HepG2 (cell line): ENCODE measurements around the gene PTK7. TPM values are rescaled to one million over a fixed set of nuclear protein-coding genes. Genes with fewer than 3 reads are reported as not detected.

ENCODE experiments used
- EEA1 ChIP-seq: sonication (generic); formaldehyde crosslinking; IDR thresholded peaks from 2 replicates; pipeline ENCODE4 v1.5.1; 2020; ENCODE audit warnings: mild to moderate bottlenecking, missing genetic modification reagents, borderline replicate concordance
- ETV6 ChIP-seq: sonication (generic); formaldehyde crosslinking; conservative IDR thresholded peaks from 2 replicates; pipeline ENCODE4 v1.4.0; 2020; ENCODE audit warnings: missing genetic modification reagents
- REPIN1 ChIP-seq: sonication (generic); formaldehyde crosslinking; IDR thresholded peaks from 2 replicates; pipeline ENCODE4 v1.8.0; 2022; ENCODE audit warnings: missing genetic modification reagents, low read depth, mild to moderate bottlenecking, borderline replicate concordance
- RFX3 ChIP-seq: IDR thresholded peaks from 2 replicates; pipeline ENCODE4 v1.6.1; 2016; ENCODE audit warnings: missing biosample characterization, missing genetic modification reagents
- YEATS4 ChIP-seq: sonication (generic); formaldehyde crosslinking; IDR thresholded peaks from 2 replicates; pipeline ENCODE4 v1.4.0; 2020; ENCODE audit warnings: missing genetic modification reagents, borderline replicate concordance
- ZNF180 ChIP-seq: sonication (generic); formaldehyde crosslinking; IDR thresholded peaks from 2 replicates; pipeline ENCODE4 v1.4.0; 2020; ENCODE audit warnings: low read depth, missing genetic modification reagents, borderline replicate concordance
- polyA plus RNA-seq, 8 experiments: library from polyadenylated mRNA; depleted of rRNA in 3 of 8; stranded (reverse) in 7 of 8; unstranded in 1 of 8; fragments of >200 nt; fragmentation: Illumina TruSeq in 4 of 8; extraction: Trizol in 4 of 8; gene quantifications; 2 replicates each; pipeline versions ENCODE4 v1.2.1 to v1.2.3, GENCODE V29; 2011 to 2016; ENCODE audit warnings: low read depth in 4 of 8, missing spikeins in 1 of 8, mixed read lengths in 1 of 8; ENCODE audit not compliant: insufficient read depth in 1 of 8
- total RNA-seq, 5 experiments: library from RNA; depleted of rRNA; stranded (reverse); fragments of >200 nt; fragmentation: Illumina TruSeq; extraction: Trizol; gene quantifications; 2 replicates each; pipeline ENCODE4 v1.2.3, GENCODE V29; 2016; ENCODE audit warnings: low read depth in 1 of 5
- TF ChIP-seq, protein P1 (sequence below): fragments of 450-650 bp; IDR thresholded peaks from 2 replicates; pipeline ENCODE4 v1.6.1; 2016
- TF ChIP-seq, protein P2 (sequence below), 2 experiments: fragments of 450-650 bp in 1 of 2; sonication (generic) in 1 of 2; formaldehyde crosslinking; IDR thresholded peaks; 2 replicates each; pipeline versions ENCODE4 v1.5.0 to v1.8.0; 2020 to 2022; ENCODE audit warnings: mild to moderate bottlenecking in 1 of 2, missing genetic modification reagents in 1 of 2
- TF ChIP-seq, protein P3 (sequence below): sonication (generic); formaldehyde crosslinking; IDR thresholded peaks from 2 replicates; pipeline ENCODE4 v1.9.0; 2021; ENCODE audit warnings: mild to moderate bottlenecking, missing genetic modification reagents
- TF ChIP-seq, protein P4 (sequence below): sonication (generic); formaldehyde crosslinking; IDR thresholded peaks from 2 replicates; pipeline ENCODE4 v1.4.0; 2020; ENCODE audit warnings: mild to moderate bottlenecking, missing genetic modification reagents, borderline replicate concordance
- TF ChIP-seq, protein P5 (sequence below): sonication (generic); formaldehyde crosslinking; IDR thresholded peaks from 2 replicates; pipeline ENCODE4 v1.5.0; 2020; ENCODE audit warnings: mild to moderate bottlenecking, missing genetic modification reagents
- TF ChIP-seq, protein P6 (sequence below): sonication (generic); formaldehyde crosslinking; IDR thresholded peaks from 2 replicates; pipeline ENCODE4 v1.4.0; 2020; ENCODE audit warnings: missing genetic modification reagents

Gene PTK7
- total and polyA plus RNA-seq, 2 of the 13 experiments (the other 11 are each of a cell fraction or from before 2014, with no cell fraction given), result 98.5 to 99.8 TPM

DNA sequence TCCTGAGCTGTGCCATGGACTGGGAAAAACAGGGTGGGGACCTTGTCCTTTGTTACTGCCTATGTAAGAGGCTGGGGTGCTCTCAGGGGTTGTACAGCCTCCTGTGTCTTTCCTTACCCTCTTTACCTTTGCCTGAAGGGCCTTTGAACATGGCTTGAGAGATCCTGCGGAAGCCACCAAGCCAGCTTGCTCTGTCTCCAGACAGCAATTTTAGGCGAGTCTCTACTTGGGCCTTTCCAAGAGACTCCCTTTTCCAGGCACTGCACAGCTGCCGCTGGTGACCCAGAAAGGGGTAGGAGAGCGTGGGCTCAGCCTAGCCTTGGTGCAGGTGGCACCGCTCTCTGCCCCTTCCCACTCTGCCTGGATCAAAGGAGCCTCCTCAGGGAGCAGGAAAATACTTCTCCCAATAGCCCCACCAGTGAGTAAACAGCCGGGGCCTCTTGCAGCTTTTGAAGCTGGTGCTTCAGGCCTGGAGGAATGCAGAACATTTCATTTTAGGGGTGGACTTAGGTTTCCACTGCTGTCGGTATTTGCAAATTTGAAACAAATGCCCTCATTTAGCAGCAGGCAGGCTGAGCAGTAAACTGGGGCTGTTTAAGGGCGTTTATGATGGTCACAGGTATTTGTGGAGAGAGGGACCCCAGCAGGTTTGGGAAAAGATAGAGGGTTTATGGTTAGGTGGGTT lies 13.9 kb downstream of the PTK7 start (continued):
- TF ChIP-seq, protein P1, sequence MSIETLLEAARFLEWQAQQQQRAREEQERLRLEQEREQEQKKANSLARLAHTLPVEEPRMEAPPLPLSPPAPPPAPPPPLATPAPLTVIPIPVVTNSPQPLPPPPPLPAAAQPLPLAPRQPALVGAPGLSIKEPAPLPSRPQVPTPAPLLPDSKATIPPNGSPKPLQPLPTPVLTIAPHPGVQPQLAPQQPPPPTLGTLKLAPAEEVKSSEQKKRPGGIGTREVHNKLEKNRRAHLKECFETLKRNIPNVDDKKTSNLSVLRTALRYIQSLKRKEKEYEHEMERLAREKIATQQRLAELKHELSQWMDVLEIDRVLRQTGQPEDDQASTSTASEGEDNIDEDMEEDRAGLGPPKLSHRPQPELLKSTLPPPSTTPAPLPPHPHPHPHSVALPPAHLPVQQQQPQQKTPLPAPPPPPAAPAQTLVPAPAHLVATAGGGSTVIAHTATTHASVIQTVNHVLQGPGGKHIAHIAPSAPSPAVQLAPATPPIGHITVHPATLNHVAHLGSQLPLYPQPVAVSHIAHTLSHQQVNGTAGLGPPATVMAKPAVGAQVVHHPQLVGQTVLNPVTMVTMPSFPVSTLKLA, result no peak
- no peak for TF ChIP-seq EEA1 (CRISPR knock-in tag)
- no peak for TF ChIP-seq RFX3 (CRISPR knock-in tag)
- TF ChIP-seq, protein P2, sequence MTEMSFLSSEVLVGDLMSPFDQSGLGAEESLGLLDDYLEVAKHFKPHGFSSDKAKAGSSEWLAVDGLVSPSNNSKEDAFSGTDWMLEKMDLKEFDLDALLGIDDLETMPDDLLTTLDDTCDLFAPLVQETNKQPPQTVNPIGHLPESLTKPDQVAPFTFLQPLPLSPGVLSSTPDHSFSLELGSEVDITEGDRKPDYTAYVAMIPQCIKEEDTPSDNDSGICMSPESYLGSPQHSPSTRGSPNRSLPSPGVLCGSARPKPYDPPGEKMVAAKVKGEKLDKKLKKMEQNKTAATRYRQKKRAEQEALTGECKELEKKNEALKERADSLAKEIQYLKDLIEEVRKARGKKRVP (CRISPR knock-in tag; IDR thresholded peaks at IDR 0.05), result peak in 1 of 2 experiments; percentile 45; a peak in 1 of 4 replicates
- no peak; the same call in 1 of the 2 replicates for TF ChIP-seq ETV6 (CRISPR knock-in tag)
- TF ChIP-seq, protein P3, sequence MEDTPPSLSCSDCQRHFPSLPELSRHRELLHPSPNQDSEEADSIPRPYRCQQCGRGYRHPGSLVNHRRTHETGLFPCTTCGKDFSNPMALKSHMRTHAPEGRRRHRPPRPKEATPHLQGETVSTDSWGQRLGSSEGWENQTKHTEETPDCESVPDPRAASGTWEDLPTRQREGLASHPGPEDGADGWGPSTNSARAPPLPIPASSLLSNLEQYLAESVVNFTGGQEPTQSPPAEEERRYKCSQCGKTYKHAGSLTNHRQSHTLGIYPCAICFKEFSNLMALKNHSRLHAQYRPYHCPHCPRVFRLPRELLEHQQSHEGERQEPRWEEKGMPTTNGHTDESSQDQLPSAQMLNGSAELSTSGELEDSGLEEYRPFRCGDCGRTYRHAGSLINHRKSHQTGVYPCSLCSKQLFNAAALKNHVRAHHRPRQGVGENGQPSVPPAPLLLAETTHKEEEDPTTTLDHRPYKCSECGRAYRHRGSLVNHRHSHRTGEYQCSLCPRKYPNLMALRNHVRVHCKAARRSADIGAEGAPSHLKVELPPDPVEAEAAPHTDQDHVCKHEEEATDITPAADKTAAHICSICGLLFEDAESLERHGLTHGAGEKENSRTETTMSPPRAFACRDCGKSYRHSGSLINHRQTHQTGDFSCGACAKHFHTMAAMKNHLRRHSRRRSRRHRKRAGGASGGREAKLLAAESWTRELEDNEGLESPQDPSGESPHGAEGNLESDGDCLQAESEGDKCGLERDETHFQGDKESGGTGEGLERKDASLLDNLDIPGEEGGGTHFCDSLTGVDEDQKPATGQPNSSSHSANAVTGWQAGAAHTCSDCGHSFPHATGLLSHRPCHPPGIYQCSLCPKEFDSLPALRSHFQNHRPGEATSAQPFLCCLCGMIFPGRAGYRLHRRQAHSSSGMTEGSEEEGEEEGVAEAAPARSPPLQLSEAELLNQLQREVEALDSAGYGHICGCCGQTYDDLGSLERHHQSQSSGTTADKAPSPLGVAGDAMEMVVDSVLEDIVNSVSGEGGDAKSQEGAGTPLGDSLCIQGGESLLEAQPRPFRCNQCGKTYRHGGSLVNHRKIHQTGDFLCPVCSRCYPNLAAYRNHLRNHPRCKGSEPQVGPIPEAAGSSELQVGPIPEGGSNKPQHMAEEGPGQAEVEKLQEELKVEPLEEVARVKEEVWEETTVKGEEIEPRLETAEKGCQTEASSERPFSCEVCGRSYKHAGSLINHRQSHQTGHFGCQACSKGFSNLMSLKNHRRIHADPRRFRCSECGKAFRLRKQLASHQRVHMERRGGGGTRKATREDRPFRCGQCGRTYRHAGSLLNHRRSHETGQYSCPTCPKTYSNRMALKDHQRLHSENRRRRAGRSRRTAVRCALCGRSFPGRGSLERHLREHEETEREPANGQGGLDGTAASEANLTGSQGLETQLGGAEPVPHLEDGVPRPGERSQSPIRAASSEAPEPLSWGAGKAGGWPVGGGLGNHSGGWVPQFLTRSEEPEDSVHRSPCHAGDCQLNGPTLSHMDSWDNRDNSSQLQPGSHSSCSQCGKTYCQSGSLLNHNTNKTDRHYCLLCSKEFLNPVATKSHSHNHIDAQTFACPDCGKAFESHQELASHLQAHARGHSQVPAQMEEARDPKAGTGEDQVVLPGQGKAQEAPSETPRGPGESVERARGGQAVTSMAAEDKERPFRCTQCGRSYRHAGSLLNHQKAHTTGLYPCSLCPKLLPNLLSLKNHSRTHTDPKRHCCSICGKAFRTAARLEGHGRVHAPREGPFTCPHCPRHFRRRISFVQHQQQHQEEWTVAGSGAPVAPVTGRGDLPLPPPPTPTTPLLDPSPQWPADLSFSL (CRISPR knock-in tag), result no peak
- TF ChIP-seq, protein P4, sequence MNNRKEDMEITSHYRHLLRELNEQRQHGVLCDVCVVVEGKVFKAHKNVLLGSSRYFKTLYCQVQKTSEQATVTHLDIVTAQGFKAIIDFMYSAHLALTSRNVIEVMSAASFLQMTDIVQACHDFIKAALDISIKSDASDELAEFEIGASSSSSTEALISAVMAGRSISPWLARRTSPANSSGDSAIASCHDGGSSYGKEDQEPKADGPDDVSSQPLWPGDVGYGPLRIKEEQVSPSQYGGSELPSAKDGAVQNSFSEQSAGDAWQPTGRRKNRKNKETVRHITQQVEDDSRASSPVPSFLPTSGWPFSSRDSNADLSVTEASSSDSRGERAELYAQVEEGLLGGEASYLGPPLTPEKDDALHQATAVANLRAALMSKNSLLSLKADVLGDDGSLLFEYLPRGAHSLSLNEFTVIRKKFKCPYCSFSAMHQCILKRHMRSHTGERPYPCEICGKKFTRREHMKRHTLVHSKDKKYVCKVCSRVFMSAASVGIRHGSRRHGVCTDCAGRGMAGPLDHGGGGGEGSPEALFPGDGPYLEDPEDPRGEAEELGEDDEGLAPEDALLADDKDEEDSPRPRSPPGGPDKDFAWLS (CRISPR knock-in tag), result no peak
- TF ChIP-seq YEATS4 (CRISPR knock-in tag), result peak; percentile 67; the same call in 1 of the 2 replicates
- peak; percentile 77; the same call in 1 of the 2 replicates for TF ChIP-seq REPIN1 (CRISPR knock-in tag)
- TF ChIP-seq, protein P5, sequence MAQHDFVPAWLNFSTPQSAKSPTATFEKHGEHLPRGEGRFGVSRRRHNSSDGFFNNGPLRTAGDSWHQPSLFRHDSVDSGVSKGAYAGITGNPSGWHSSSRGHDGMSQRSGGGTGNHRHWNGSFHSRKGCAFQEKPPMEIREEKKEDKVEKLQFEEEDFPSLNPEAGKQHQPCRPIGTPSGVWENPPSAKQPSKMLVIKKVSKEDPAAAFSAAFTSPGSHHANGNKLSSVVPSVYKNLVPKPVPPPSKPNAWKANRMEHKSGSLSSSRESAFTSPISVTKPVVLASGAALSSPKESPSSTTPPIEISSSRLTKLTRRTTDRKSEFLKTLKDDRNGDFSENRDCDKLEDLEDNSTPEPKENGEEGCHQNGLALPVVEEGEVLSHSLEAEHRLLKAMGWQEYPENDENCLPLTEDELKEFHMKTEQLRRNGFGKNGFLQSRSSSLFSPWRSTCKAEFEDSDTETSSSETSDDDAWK (CRISPR knock-in tag), result no peak
- TF ChIP-seq, protein P6, sequence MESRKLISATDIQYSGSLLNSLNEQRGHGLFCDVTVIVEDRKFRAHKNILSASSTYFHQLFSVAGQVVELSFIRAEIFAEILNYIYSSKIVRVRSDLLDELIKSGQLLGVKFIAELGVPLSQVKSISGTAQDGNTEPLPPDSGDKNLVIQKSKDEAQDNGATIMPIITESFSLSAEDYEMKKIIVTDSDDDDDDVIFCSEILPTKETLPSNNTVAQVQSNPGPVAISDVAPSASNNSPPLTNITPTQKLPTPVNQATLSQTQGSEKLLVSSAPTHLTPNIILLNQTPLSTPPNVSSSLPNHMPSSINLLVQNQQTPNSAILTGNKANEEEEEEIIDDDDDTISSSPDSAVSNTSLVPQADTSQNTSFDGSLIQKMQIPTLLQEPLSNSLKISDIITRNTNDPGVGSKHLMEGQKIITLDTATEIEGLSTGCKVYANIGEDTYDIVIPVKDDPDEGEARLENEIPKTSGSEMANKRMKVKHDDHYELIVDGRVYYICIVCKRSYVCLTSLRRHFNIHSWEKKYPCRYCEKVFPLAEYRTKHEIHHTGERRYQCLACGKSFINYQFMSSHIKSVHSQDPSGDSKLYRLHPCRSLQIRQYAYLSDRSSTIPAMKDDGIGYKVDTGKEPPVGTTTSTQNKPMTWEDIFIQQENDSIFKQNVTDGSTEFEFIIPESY, result peak; percentile 64; the same call in 1 of the 2 replicates
- no peak for TF ChIP-seq ZNF180 (CRISPR knock-in tag)
